NCI-H187 treated with DMSO at 0.1 percent for 48 hours (cell line): Measurements from ENCODE around the gene MXRA8.
"Not testable (repeated sequence)": the region's sequence is repeated elsewhere in the genome, so short reads cannot be mapped to it uniquely, and the experiment has no call there.

Source experiments
- DNase-seq: peaks from one replicate; lab custom pipeline; 2025; lab: John Stamatoyannopoulos, UW

The MXRA8 gene

GRCh38 chr1:1391225-1391624, 32.9 kb upstream of the MXRA8 start:
- no peak for DNase-seq

- DNase-seq: no peak
Measured at GRCh38 chr1:1390675-1391074, 32.3 kb upstream of the MXRA8 start.

GRCh38 chr1:1388078-1388472, 29.7 kb upstream of the MXRA8 start:
- no peak for DNase-seq

GRCh38 chr1:1387098-1388077, 29.0 kb upstream of the MXRA8 start:
- no peak for DNase-seq

- no peak for DNase-seq
Measured at GRCh38 chr1:1385931-1386330, 27.6 kb upstream of the MXRA8 start.

- DNase-seq: not testable (repeated sequence)
Measured at GRCh38 chr1:1385339-1385738, 27.0 kb upstream of the MXRA8 start.

GRCh38 chr1:1381294-1381693, 22.9 kb upstream of the MXRA8 start:
- DNase-seq: no peak

- no peak for DNase-seq
Measured at GRCh38 chr1:1380860-1381259, 22.5 kb upstream of the MXRA8 start.

GRCh38 chr1:1377540-1378205, 19.3 kb upstream of the MXRA8 start:
- DNase-seq: no peak

GRCh38 chr1:1376551-1377226, 18.3 kb upstream of the MXRA8 start:
- DNase-seq: no peak

- peak; percentile 94 for DNase-seq
Measured at GRCh38 chr1:1374929-1375662, 16.7 kb upstream of the MXRA8 start, which contains the start of gene AURKAIP1. Gene AURKAIP1, minus strand, starts transcription at chr1:1375207. Its CDS starts 451 bp downstream, at chr1:1374756.

GRCh38 chr1:1374589-1374928, 16.2 kb upstream of the MXRA8 start:
- DNase-seq: no peak

- no peak for DNase-seq
Measured at GRCh38 chr1:1373815-1374588, 15.6 kb upstream of the MXRA8 start.

GRCh38 chr1:1373051-1373814, 14.9 kb upstream of the MXRA8 start:
- DNase-seq: no peak

GRCh38 chr1:1371746-1372711, 13.7 kb upstream of the MXRA8 start:
- no peak for DNase-seq

GRCh38 chr1:1371364-1371745, 13.0 kb upstream of the MXRA8 start:
- no peak for DNase-seq

GRCh38 chr1:1370771-1371300, 12.5 kb upstream of the MXRA8 start:
- no peak for DNase-seq

GRCh38 chr1:1370094-1370493, 11.7 kb upstream of the MXRA8 start:
- DNase-seq: not testable (repeated sequence)

GRCh38 chr1:1367315-1367714, 9.0 kb upstream of the MXRA8 start:
- no peak for DNase-seq
